ENCODE data around the gene OR9G4.

Gene OR9G4

DNA sequence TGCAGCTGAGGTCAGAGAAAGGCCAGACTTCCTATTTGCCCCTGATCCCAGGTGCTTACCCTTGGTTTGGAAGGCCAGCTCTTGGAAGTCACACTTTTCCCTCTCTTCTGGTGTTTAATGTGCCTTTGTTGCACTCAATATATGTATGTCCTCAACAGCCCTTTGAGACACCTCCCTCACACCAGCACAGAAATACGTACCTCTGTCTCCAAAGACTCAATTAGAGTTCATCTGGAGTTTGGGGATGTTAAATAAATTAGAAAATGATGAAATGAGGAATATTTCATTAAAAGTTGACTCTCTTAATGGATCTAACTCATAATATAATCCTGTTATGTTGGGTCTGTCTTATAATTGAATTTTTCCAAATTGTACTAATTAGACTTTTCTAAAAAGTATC, at the start of gene OR9G4:
TSS of gene OR9G4 (minus strand) at position 101 of the 400 bp plus-strand sequence. CDS start 4,931 bp downstream, outside the sequence.
- TF ChIP-seq, protein P1, sequence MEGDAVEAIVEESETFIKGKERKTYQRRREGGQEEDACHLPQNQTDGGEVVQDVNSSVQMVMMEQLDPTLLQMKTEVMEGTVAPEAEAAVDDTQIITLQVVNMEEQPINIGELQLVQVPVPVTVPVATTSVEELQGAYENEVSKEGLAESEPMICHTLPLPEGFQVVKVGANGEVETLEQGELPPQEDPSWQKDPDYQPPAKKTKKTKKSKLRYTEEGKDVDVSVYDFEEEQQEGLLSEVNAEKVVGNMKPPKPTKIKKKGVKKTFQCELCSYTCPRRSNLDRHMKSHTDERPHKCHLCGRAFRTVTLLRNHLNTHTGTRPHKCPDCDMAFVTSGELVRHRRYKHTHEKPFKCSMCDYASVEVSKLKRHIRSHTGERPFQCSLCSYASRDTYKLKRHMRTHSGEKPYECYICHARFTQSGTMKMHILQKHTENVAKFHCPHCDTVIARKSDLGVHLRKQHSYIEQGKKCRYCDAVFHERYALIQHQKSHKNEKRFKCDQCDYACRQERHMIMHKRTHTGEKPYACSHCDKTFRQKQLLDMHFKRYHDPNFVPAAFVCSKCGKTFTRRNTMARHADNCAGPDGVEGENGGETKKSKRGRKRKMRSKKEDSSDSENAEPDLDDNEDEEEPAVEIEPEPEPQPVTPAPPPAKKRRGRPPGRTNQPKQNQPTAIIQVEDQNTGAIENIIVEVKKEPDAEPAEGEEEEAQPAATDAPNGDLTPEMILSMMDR (IDR thresholded peaks at IDR 0.05): no peak
- no peak within 1 kb of the TSS for H3K27ac ChIP-seq
- no peak within 1 kb of the TSS for H3K4me3 ChIP-seq
- DNase-seq (ENCODE audit: low spot score): no peak

DNA sequence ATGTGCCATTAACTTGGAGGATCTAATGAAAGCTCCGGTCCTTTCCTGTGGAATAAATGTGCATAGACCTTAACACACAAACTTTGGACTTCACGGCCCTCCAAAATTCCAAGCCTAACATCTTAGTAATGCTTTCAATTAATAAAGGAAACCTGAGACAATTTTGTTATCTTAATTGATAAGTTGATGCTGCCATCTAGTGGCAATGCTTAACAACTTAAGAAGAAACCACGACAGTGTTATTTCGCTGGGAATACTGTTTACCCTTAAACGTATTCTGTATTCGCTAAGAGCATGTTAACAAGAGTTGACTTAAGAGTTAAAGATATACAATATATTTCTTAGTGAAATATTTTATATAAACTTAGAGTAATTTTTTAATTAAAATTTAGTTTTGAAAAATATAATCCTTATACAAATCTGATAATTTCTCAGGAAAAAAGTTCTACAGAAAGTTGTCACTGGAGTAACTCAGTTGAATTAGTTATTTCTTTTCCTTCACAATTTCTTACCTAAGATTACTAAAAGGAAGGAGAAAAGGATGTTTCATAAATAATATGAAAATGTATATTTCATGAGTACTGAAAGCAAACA, 35.0 kb upstream of the OR9G4 start:
- H3K27ac ChIP-seq: no peak overlapping the region
- DNase-seq (ENCODE audit: low spot score): no peak
- TF ChIP-seq, protein P1 (IDR thresholded peaks at IDR 0.05): no peak

DNA sequence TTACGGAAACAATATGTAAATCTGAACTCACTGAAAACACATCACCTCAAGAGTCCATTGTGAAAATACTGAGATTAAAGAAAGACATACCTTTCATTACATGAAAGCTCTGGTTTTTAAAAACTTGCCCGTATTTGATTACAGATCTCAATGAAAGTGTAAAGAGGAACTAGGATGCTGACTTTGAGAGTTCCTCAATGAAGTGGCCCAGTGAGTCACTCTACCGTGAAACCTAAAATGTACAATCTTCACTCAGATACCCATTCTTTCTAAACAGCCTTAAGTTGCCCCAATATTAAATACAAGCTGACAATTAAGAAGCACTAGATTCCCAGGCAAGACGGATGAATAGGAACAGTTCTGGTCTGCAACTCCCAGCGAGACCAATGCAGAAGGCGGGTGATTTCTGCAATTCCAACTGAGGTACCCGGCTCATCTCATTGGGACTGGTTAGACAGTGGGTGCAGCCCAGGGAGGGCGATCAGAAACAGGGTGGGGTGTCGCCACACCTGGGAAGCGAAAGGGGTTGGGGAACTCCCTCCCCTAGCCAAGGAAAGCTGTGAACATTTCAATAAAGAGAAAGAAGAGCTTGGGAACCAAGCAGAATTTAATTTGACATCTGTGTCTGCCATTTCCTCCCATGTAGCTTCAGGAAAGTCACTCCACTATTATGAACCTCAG, 33.8 kb upstream of the OR9G4 start:
- Histone ChIP-seq H3K4me3 (no peak overlapping the region), H3K27ac (no peak overlapping the region)
- no peak for DNase-seq (ENCODE audit: low spot score)
- TF ChIP-seq, protein P1 (IDR thresholded peaks at IDR 0.05): no peak

More for the DNA sequence above, 35.0 kb upstream of the OR9G4 start:
- H3K4me3 ChIP-seq: no peak overlapping the region

DNA sequence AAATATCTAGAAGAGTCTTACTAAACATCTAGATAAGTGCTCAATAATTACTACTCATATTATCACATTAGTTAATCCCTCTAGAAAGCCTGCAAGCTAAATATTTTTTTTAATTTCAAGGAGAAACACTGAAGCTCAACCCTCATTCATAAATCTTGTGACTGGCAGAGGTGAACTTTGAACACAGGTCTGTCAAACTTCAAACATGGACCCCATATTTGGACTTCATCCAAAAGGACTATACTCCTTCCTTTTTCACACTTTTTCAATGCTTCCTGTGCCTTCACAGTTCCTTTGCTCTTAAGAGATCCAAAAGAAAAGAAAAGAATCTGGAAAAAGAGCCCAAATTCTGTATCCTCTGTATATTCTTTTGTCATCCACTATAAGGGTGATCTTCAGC, 28.3 kb upstream of the OR9G4 start:
- DNase-seq (ENCODE audit: low spot score): no peak
- no peak overlapping the region for H3K27ac ChIP-seq
- TF ChIP-seq, protein P1 (IDR thresholded peaks at IDR 0.05): no peak
- H3K4me3 ChIP-seq: no peak overlapping the region

DNA sequence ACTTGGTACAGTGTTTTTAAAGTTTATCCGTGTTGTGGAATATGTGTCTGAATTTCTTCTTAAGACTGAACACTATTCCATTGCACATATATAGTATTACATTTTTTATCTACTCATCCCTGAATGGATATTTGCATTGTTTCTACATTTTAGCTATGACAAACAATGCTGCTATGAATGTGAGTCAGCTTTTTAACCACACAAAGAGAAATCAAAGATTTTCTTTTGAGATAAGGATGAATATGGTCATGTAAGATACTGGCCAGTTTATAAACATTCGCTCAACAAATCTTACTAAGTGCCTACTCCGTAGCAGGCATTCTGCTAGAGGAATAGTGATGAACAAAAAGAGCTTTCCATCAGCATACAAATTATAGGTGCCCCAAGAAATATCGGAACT, 16.5 kb upstream of the OR9G4 start:
- H3K27ac ChIP-seq: no peak overlapping the region
- TF ChIP-seq, protein P1 (IDR thresholded peaks at IDR 0.05): no peak
- DNase-seq (ENCODE audit: low spot score): no peak
- no peak overlapping the region for H3K4me3 ChIP-seq

DNA sequence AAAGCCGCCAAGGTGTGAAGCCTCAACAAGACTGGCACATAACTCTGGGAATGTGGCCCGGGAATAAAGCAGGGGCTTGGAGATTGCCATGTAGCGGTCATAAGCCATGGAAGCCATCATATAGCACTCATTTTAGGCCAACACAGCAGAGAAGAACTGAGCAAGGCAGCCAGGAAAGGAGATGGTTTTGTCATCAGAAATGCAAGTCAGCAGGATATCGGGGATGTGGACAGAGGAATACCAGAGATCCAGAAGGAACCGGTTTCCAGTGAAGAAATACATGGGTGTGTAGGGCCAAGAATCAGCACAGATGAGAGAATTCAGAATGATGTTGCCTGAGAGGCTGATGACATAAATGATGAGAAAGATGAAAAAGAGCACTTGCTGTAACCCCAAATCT, 3.0 kb upstream of the OR9G4 start:
- DNase-seq (ENCODE audit: low spot score): no peak
- TF ChIP-seq, protein P1 (IDR thresholded peaks at IDR 0.05): no peak
- H3K27ac ChIP-seq: no peak overlapping the region
- H3K4me3 ChIP-seq: no peak overlapping the region

DNA sequence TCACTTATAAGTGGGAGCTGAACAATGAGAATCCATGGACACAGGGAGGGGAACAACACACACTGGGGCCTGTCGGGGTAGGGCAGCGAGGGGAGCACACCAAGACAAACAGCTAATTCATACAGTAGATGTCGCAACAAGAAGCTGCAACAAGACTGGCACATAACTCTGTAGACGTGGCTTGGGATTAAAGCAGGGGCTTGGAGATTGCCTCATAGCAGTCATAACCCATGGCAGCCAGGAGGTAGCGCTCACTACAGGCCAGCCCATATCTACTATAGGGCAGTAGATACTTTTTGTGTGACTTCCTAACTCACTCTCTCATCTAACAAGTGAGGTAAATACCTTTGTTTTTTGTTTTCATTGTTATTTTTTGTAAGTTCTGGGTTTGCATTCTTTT, 1.7 kb upstream of the OR9G4 start:
- H3K4me3 ChIP-seq: no peak overlapping the region
- no peak overlapping the region for H3K27ac ChIP-seq
- TF ChIP-seq, protein P1 (IDR thresholded peaks at IDR 0.05): no peak
- DNase-seq (ENCODE audit: low spot score): no peak
